KOPT-K1 (cell line): ENCODE results near the gene CERT1.

Experiments used
- H3K27ac ChIP-seq: fragments of 200-600 bp; sonication (generic); 2 replicates; pipeline ENCODE4 v1.5.1; 2016; ENCODE audit warnings: antibody characterized with exemption, mild to moderate bottlenecking, low read depth, low read length; ENCODE audit not compliant: poor library complexity, severe bottlenecking
- H3K36me3 ChIP-seq: fragments of 200-600 bp; sonication (generic); 2 replicates; pipeline ENCODE4 v1.5.1; 2017; ENCODE audit warnings: antibody characterized with exemption, mild to moderate bottlenecking, low read length, moderate library complexity; ENCODE audit not compliant: insufficient read depth
- H3K9me3 ChIP-seq: fragments of 200-600 bp; sonication (generic); 2 replicates; pipeline ENCODE4 v1.5.1; 2017; ENCODE audit warnings: antibody characterized with exemption, low read length, mild to moderate bottlenecking; ENCODE audit not compliant: insufficient read depth, poor library complexity, severe bottlenecking

The CERT1 gene

DNA sequence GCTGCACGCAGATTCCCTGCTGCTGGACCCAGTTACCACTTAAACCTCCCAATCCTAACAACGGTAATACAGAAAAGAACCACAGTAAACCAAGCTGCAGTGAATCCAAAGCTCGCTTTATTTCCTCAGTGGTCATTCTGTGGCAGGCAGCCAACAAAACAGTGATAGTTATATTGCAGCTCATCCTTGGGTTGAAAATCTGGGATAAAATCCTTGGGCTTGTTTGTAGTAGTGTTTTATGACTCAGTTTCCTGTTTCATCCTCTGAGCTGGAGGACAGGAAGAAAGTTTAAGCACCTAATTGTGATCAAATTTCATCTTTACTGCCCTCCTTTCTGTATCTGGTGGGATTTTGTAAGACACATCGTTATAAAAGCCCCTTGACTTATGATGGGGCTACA lies 143.0 kb downstream of the CERT1 start:
- H3K36me3 ChIP-seq: peaks cover 16% of the 10 kb centered on the region
- no peak overlapping the region for H3K27ac ChIP-seq
- H3K9me3 ChIP-seq: no peaks in the 10 kb centered on the region

DNA sequence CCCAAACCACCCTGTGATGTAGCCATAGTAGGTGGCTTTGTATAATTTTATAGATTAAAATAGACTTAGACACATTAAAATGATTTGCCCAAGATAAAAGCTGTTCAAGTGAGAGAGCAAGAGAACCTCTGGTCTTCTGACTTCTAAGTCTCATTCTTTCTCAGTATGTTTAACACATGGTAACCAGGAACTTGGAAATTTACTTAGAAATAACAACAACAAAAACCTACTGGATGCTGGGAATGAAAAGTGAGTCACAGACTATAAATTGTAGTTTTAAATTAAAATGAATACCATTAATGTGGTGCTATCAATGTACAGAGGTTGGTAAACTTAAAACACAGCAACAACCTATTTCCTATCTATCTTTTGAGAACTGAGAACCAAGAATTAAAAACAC lies 144.0 kb downstream of the CERT1 start:
- Histone ChIP-seq H3K27ac (no peak overlapping the region), H3K36me3 (peaks cover 19% of the 10 kb centered on the region), H3K9me3 (no peaks in the 10 kb centered on the region)

- no peak overlapping the region for H3K27ac ChIP-seq
- no peaks in the 10 kb centered on the region for H3K9me3 ChIP-seq
- H3K36me3 ChIP-seq: peaks cover 25% of the 10 kb centered on the region
Observed at GRCh38 chr5:75366787-75367186, 144.6 kb downstream of the CERT1 start.

- H3K36me3 ChIP-seq: peaks cover 36% of the 10 kb centered on the region
- no peaks in the 10 kb centered on the region for H3K9me3 ChIP-seq
- H3K27ac ChIP-seq: no peak overlapping the region
Observed at GRCh38 chr5:75365740-75366139, 145.7 kb downstream of the CERT1 start.

DNA sequence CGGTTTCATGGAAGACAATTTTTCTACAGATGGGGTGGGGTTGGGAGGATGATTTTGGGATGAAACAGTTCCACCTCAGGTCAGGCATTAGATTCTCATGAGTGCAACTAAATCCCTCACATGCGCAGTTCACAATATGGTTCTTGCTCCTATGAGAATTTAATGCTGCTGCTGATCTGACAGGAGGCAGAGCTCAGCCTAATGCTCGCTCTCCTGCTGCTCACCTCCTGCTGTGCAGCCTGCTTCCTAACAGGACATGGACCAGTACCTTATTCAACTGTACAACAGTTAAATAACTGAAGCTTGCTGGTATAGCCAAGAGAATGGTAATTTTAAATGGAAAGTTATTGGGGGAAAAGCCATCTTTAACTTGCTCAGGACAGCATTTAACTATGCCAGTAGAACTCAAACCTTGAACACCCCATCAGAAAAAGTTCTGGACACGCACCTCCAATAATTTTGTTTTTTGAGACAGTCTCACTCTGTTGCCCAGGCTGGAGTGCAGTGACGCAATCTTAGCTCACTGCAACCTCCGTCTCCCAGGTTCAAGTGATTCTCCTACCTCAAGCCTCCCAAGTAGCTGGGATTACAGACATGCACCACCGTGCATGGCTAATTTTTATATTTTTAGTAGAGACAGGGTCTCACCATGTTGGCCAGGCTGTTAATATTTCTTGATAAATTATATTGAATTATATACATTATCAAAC lies 146.7 kb downstream of the CERT1 start:
- H3K36me3 ChIP-seq: peaks cover 46% of the 10 kb centered on the region
- no peaks in the 10 kb centered on the region for H3K9me3 ChIP-seq
- H3K27ac ChIP-seq: no peak overlapping the region

- H3K27ac ChIP-seq: no peak overlapping the region
- peaks cover 54% of the 10 kb centered on the region for H3K36me3 ChIP-seq
- no peaks in the 10 kb centered on the region for H3K9me3 ChIP-seq
Observed at GRCh38 chr5:75363726-75364495, 147.5 kb downstream of the CERT1 start.

- no peaks in the 10 kb centered on the region for H3K9me3 ChIP-seq
- H3K27ac ChIP-seq: no peak overlapping the region
- peaks cover 62% of the 10 kb centered on the region for H3K36me3 ChIP-seq
Observed at GRCh38 chr5:75363111-75363510, 148.3 kb downstream of the CERT1 start.

GRCh38 chr5:75362474-75362975 lies 148.9 kb downstream of the CERT1 start:
- Histone ChIP-seq H3K27ac (no peak overlapping the region), H3K9me3 (no peaks in the 10 kb centered on the region), H3K36me3 (peaks cover 68% of the 10 kb centered on the region)

GRCh38 chr5:75361310-75361709 lies 150.1 kb downstream of the CERT1 start:
- Histone ChIP-seq H3K36me3 (peaks cover 80% of the 10 kb centered on the region), H3K9me3 (no peaks in the 10 kb centered on the region), H3K27ac (no peak overlapping the region)

GRCh38 chr5:75358117-75358516 lies 153.3 kb downstream of the CERT1 start:
- Histone ChIP-seq H3K27ac (no peak overlapping the region), H3K36me3 (peaks cover 100% of the 10 kb centered on the region), H3K9me3 (no peaks in the 10 kb centered on the region)

DNA sequence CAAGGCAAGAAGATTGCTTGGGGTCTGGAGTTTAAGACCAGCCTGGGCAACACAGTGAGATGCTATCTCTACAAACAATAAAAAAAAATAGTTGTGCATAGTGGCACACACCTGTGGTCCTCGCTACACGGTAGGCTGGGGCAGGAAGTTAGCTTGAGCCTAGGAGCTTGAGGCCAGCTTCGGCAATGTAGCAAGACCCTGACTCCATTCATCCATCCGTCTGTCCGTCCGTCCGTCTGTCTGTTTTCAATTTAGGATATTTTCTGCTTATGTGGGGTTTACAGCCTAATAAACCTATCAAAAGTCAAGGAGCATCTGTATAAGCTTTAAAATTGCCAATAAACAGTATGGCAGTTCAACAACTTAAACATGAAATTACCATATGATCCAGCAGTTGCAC lies 154.7 kb downstream of the CERT1 start:
- Histone ChIP-seq H3K36me3 (peaks cover 100% of the 10 kb centered on the region), H3K27ac (no peak overlapping the region), H3K9me3 (no peaks in the 10 kb centered on the region)

DNA sequence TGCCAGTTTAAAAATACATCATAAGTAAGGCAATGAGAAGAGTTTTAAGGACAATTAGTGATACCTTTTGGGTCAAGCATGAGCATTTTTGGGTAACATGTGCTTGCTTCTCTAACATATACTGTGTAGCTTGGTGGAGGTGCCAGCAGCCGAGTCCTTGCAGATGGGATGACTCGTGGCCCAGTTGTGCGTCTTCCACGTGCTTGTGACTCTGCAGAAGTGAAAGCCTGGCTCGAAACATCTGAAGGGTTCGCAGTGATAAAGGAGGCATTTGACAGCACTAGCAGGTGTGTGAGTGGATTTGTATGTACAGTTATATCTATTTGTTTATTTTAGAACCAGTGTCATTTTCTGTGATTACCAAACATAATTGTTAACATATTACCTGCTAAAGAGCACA lies 156.2 kb downstream of the CERT1 start:
- H3K9me3 ChIP-seq: no peaks in the 10 kb centered on the region
- peaks cover 100% of the 10 kb centered on the region for H3K36me3 ChIP-seq
- no peak overlapping the region for H3K27ac ChIP-seq

- Histone ChIP-seq H3K36me3 (peaks cover 100% of the 10 kb centered on the region), H3K9me3 (no peaks in the 10 kb centered on the region), H3K27ac (no peak overlapping the region)
Observed at GRCh38 chr5:75351139-75351926, 160.1 kb downstream of the CERT1 start.

DNA sequence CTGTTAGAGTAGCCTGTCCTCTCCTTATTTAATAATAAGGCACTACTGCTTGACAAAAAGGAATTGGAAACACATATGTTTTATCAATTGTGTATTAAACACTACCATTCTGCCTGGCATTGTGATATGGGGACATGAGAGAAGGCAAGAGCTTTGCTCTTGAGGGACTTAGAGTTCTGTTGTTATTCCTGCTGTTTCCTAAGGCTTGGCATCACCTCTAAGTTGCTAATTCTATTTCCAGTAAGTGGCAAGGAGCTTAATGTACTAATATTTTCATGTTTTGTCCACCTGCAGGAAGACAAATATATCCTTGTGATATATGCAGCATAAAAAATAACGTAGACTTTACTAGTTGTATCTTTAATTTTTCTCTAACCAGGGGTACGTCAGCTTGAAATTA lies 161.8 kb downstream of the CERT1 start:
- Histone ChIP-seq H3K36me3 (peaks cover 100% of the 10 kb centered on the region), H3K27ac (no peak overlapping the region), H3K9me3 (no peaks in the 10 kb centered on the region)

DNA sequence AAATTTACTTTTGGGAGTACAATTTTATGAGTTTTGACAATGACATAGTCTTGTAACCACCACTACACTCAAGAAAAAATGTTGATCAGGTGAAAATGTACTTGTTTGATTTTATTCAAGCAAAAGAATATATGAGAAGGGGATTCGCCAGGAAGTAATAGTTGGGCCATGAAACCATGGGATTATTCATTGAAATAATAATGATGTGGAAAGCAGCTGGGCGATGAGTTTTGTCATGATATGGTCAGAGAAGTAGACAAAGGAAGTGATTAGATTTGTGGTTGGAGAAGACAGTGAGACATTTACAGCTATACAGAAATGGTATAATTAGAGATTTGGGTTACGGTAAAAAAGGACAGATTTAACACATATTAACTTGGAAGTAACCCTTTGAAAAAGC lies 163.2 kb downstream of the CERT1 start:
- Histone ChIP-seq H3K27ac (no peak overlapping the region), H3K36me3 (peaks cover 99% of the 10 kb centered on the region), H3K9me3 (no peaks in the 10 kb centered on the region)
